ENCODE results near the gene CASZ1.

CASZ1 gene

GRCh38 chr1:10764296-10764798, 32.1 kb downstream of the CASZ1 start:
- DNase-seq, result no peak
- Histone ChIP-seq H3K27ac (ENCODE audit: insufficient read depth, low read length, poor library complexity, severe bottlenecking) (no peak overlapping the region), H3K4me1 (ENCODE audit: control insufficient read depth, insufficient read depth, low read length, poor library complexity, severe bottlenecking) (no peaks in the 10 kb centered on the region), H3K4me3 (ENCODE audit: insufficient read depth, low read depth, low read length, poor library complexity, severe bottlenecking) (no peak overlapping the region), H3K9me3 (ENCODE audit: control insufficient read depth, low read length) (no peaks in the 10 kb centered on the region), H3K36me3 (ENCODE audit: control insufficient read depth, insufficient read depth, low read length) (no peaks in the 10 kb centered on the region), H3K27me3 (replicated peaks; ENCODE audit: control insufficient read depth, insufficient read depth, low read length, poor library complexity, severe bottlenecking) (no peaks in the 10 kb centered on the region)

DNA sequence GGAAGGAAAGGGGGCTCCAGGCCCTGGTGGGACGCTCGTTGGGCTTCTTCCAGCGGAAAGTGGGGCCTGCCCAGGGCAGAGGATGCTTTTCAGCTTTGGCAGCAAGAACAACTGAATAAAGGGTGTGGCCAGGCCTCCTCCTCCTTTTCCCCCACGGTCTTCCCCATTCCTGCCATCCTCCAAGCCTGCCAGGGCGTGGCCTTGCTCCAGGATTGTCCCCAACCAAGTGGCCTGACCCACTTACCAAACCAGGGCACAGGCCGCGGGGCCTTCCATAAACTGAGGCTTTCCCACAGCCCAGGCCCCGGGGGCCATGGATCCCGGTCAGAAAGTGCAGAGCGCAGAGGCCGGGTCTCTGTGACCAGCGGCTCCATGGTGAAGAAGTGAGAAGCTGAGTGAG, 33.6 kb downstream of the CASZ1 start:
- H3K4me3 ChIP-seq (ENCODE audit: insufficient read depth, low read depth, low read length, poor library complexity, severe bottlenecking), result no peak overlapping the region
- H3K4me1 ChIP-seq (ENCODE audit: control insufficient read depth, insufficient read depth, low read length, poor library complexity, severe bottlenecking), result no peaks in the 10 kb centered on the region
- DNase-seq, result no peak
- H3K27ac ChIP-seq (ENCODE audit: insufficient read depth, low read length, poor library complexity, severe bottlenecking), result no peak overlapping the region
- H3K36me3 ChIP-seq (ENCODE audit: control insufficient read depth, insufficient read depth, low read length), result no peaks in the 10 kb centered on the region
- no peaks in the 10 kb centered on the region for H3K9me3 ChIP-seq (ENCODE audit: control insufficient read depth, low read length)
- no peaks in the 10 kb centered on the region for H3K27me3 ChIP-seq (replicated peaks; ENCODE audit: control insufficient read depth, insufficient read depth, low read length, poor library complexity, severe bottlenecking)

- no peaks in the 10 kb centered on the region for H3K4me1 ChIP-seq (ENCODE audit: control insufficient read depth, insufficient read depth, low read length, poor library complexity, severe bottlenecking)
- H3K36me3 ChIP-seq (ENCODE audit: control insufficient read depth, insufficient read depth, low read length), result no peaks in the 10 kb centered on the region
- no peaks in the 10 kb centered on the region for H3K27me3 ChIP-seq (replicated peaks; ENCODE audit: control insufficient read depth, insufficient read depth, low read length, poor library complexity, severe bottlenecking)
- no peak overlapping the region for H3K27ac ChIP-seq (ENCODE audit: insufficient read depth, low read length, poor library complexity, severe bottlenecking)
- no peaks in the 10 kb centered on the region for H3K9me3 ChIP-seq (ENCODE audit: control insufficient read depth, low read length)
- no peak for DNase-seq
- H3K4me3 ChIP-seq (ENCODE audit: insufficient read depth, low read depth, low read length, poor library complexity, severe bottlenecking), result no peak overlapping the region
These were observed 34.3 kb downstream of the CASZ1 start for GRCh38 chr1:10762153-10762523.

DNA sequence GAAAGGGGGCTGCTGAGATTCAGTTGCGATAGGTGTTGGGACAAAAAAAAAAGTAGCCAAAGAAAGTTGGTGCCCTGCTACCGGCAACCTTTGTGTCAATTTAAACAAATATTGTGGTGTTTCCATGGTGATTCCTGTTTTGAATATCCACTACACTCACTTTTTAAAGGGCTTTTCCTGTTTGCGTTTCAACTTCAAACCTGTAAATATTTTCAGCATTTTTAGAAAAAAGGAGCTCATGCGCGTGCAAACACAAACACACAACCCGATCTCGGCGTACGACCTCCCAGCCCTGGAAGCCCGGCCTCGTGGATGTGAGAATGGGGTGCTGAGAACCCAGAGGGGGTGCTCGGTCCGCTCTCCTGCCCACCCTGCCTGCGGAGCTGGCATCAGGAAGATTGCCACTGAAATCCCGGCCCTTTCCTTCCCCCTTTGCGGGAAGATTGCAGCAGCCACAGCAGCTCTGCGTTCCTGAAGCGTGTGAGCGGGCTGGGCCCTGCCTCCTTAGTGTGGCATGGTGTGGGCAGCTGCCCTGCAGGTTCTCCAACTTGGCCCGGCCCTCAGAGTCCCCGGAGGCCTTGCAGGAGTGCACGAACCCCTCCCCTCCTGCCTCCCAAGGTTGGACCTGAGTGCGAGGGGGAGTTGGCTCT, 34.8 kb downstream of the CASZ1 start:
- H3K27ac ChIP-seq (ENCODE audit: insufficient read depth, low read length, poor library complexity, severe bottlenecking), result no peak overlapping the region
- no peaks in the 10 kb centered on the region for H3K27me3 ChIP-seq (replicated peaks; ENCODE audit: control insufficient read depth, insufficient read depth, low read length, poor library complexity, severe bottlenecking)
- H3K9me3 ChIP-seq (ENCODE audit: control insufficient read depth, low read length), result no peaks in the 10 kb centered on the region
- no peaks in the 10 kb centered on the region for H3K4me1 ChIP-seq (ENCODE audit: control insufficient read depth, insufficient read depth, low read length, poor library complexity, severe bottlenecking)
- DNase-seq, result no peak
- H3K4me3 ChIP-seq (ENCODE audit: insufficient read depth, low read depth, low read length, poor library complexity, severe bottlenecking), result no peak overlapping the region
- H3K36me3 ChIP-seq (ENCODE audit: control insufficient read depth, insufficient read depth, low read length), result no peaks in the 10 kb centered on the region

GRCh38 chr1:10760566-10761502, 35.6 kb downstream of the CASZ1 start:
- no peak overlapping the region for H3K27ac ChIP-seq (ENCODE audit: insufficient read depth, low read length, poor library complexity, severe bottlenecking)
- H3K4me3 ChIP-seq (ENCODE audit: insufficient read depth, low read depth, low read length, poor library complexity, severe bottlenecking), result no peak overlapping the region
- H3K9me3 ChIP-seq (ENCODE audit: control insufficient read depth, low read length), result no peaks in the 10 kb centered on the region
- H3K27me3 ChIP-seq (replicated peaks; ENCODE audit: control insufficient read depth, insufficient read depth, low read length, poor library complexity, severe bottlenecking), result no peaks in the 10 kb centered on the region
- H3K36me3 ChIP-seq (ENCODE audit: control insufficient read depth, insufficient read depth, low read length), result no peaks in the 10 kb centered on the region
- no peak for DNase-seq
- no peaks in the 10 kb centered on the region for H3K4me1 ChIP-seq (ENCODE audit: control insufficient read depth, insufficient read depth, low read length, poor library complexity, severe bottlenecking)

- Histone ChIP-seq H3K36me3 (ENCODE audit: control insufficient read depth, insufficient read depth, low read length) (no peaks in the 10 kb centered on the region), H3K27me3 (replicated peaks; ENCODE audit: control insufficient read depth, insufficient read depth, low read length, poor library complexity, severe bottlenecking) (no peaks in the 10 kb centered on the region), H3K27ac (ENCODE audit: insufficient read depth, low read length, poor library complexity, severe bottlenecking) (no peak overlapping the region), H3K9me3 (ENCODE audit: control insufficient read depth, low read length) (no peaks in the 10 kb centered on the region), H3K4me1 (ENCODE audit: control insufficient read depth, insufficient read depth, low read length, poor library complexity, severe bottlenecking) (no peaks in the 10 kb centered on the region), H3K4me3 (ENCODE audit: insufficient read depth, low read depth, low read length, poor library complexity, severe bottlenecking) (no peak overlapping the region)
- DNase-seq, result no peak
These were observed 36.8 kb downstream of the CASZ1 start for GRCh38 chr1:10759413-10760200.

- DNase-seq, result no peak
- Histone ChIP-seq H3K9me3 (ENCODE audit: control insufficient read depth, low read length) (no peaks in the 10 kb centered on the region), H3K27me3 (replicated peaks; ENCODE audit: control insufficient read depth, insufficient read depth, low read length, poor library complexity, severe bottlenecking) (no peaks in the 10 kb centered on the region), H3K36me3 (ENCODE audit: control insufficient read depth, insufficient read depth, low read length) (no peaks in the 10 kb centered on the region), H3K4me1 (ENCODE audit: control insufficient read depth, insufficient read depth, low read length, poor library complexity, severe bottlenecking) (no peaks in the 10 kb centered on the region), H3K27ac (ENCODE audit: insufficient read depth, low read length, poor library complexity, severe bottlenecking) (no peak overlapping the region), H3K4me3 (ENCODE audit: insufficient read depth, low read depth, low read length, poor library complexity, severe bottlenecking) (no peak overlapping the region)
These were observed 39.6 kb downstream of the CASZ1 start for GRCh38 chr1:10756842-10757241.

DNA sequence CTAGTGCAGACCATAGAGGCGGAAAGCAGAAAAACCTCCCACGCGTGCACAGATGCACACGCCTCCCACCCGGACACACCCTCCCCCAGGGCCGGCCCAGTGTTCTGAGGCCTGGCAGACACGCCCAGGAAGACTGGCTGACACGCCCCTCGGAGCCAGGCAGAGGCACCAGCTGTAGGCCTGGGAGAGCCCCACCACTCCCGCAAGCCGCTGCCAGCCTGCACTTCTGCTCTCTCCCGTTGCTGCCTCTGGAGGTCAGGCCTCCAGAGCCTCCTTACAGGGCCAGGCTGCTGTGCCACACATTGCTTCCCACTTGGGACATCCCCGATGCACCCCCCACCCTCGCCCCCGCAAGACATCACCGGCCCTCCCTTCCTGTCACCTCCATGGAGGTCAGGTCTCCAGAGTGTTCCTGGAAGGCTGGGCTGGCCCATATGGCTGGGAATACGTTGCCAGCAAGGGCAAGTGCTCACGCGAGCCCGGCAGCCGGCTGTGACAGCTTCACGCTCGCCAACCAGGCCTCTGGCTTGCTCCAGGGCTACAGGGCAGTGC, 40.4 kb downstream of the CASZ1 start:
- Histone ChIP-seq H3K27me3 (replicated peaks; ENCODE audit: control insufficient read depth, insufficient read depth, low read length, poor library complexity, severe bottlenecking) (no peaks in the 10 kb centered on the region), H3K9me3 (ENCODE audit: control insufficient read depth, low read length) (no peaks in the 10 kb centered on the region), H3K36me3 (ENCODE audit: control insufficient read depth, insufficient read depth, low read length) (no peaks in the 10 kb centered on the region), H3K27ac (ENCODE audit: insufficient read depth, low read length, poor library complexity, severe bottlenecking) (no peak overlapping the region), H3K4me3 (ENCODE audit: insufficient read depth, low read depth, low read length, poor library complexity, severe bottlenecking) (no peak overlapping the region), H3K4me1 (ENCODE audit: control insufficient read depth, insufficient read depth, low read length, poor library complexity, severe bottlenecking) (no peaks in the 10 kb centered on the region)
- DNase-seq, result peak; percentile 10 to 46 (median 32)

- H3K27me3 ChIP-seq (replicated peaks; ENCODE audit: control insufficient read depth, insufficient read depth, low read length, poor library complexity, severe bottlenecking), result no peaks in the 10 kb centered on the region
- H3K27ac ChIP-seq (ENCODE audit: insufficient read depth, low read length, poor library complexity, severe bottlenecking), result no peak overlapping the region
- DNase-seq, result no peak
- no peak overlapping the region for H3K4me3 ChIP-seq (ENCODE audit: insufficient read depth, low read depth, low read length, poor library complexity, severe bottlenecking)
- no peaks in the 10 kb centered on the region for H3K36me3 ChIP-seq (ENCODE audit: control insufficient read depth, insufficient read depth, low read length)
- no peaks in the 10 kb centered on the region for H3K4me1 ChIP-seq (ENCODE audit: control insufficient read depth, insufficient read depth, low read length, poor library complexity, severe bottlenecking)
- H3K9me3 ChIP-seq (ENCODE audit: control insufficient read depth, low read length), result no peaks in the 10 kb centered on the region
These were observed 41.7 kb downstream of the CASZ1 start for GRCh38 chr1:10754568-10755329.

Data from effector memory CD4-positive, alpha-beta T cell (primary cell).